Measurements from ENCODE around the gene PRAMEF1.
"Not testable (repeated sequence)": the region's sequence is repeated elsewhere in the genome, so short reads cannot be mapped to it uniquely, and the experiment has no call there.

DNA sequence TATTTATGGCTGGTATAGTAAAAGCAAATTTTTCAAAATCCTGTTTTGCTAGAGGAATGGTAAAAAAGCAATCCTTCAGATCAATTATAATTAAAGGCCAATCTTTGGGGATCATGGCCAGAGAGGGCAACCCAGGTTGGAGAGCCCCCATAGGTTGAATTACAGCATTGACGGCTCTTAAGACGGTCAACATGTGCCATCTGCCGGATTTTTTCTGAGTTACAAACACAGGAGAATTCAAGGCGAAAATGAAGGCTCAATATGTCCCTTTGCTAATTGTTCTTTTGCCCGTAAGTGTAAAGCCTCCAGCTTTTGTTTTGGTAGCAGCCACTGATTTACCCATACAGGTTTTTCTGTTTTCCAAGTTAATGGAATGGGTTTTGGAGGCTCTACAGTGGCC, 9.7 kb upstream of the PRAMEF1 start:
- not testable (repeated sequence) for TF ChIP-seq POLR2AphosphoS5 (IDR thresholded peaks at IDR 0.05)
- TF ChIP-seq, protein P1, sequence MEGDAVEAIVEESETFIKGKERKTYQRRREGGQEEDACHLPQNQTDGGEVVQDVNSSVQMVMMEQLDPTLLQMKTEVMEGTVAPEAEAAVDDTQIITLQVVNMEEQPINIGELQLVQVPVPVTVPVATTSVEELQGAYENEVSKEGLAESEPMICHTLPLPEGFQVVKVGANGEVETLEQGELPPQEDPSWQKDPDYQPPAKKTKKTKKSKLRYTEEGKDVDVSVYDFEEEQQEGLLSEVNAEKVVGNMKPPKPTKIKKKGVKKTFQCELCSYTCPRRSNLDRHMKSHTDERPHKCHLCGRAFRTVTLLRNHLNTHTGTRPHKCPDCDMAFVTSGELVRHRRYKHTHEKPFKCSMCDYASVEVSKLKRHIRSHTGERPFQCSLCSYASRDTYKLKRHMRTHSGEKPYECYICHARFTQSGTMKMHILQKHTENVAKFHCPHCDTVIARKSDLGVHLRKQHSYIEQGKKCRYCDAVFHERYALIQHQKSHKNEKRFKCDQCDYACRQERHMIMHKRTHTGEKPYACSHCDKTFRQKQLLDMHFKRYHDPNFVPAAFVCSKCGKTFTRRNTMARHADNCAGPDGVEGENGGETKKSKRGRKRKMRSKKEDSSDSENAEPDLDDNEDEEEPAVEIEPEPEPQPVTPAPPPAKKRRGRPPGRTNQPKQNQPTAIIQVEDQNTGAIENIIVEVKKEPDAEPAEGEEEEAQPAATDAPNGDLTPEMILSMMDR (IDR thresholded peaks at IDR 0.05): not testable (repeated sequence)
